Measurements from ENCODE around the gene ARL5C.

- no peak for TF ChIP-seq CTCF (optimal IDR thresholded peaks at IDR 0.05 in 1 of 3, IDR thresholded peaks at IDR 0.05 in 1 of 3, conservative IDR thresholded peaks at IDR 0.05 in 1 of 3; ENCODE audit: extremely low read depth in 1 of 3, insufficient read depth in 2 of 3, low read length in 3 of 3)
- no peak for TF ChIP-seq EZH2 (IDR thresholded peaks at IDR 0.05; ENCODE audit: low read length)
Observed at GRCh38 chr17:39158623-39159022, 7.3 kb downstream of the ARL5C start.
